ENCODE measurements around the gene DMPK. TPM values are rescaled to one million over a fixed set of nuclear protein-coding genes. Genes with fewer than 3 reads are reported as not detected.

Gene DMPK
- total and polyA plus RNA-seq, 9 of the 15 experiments (the other 6 are each of a cell fraction or from before 2014, with no cell fraction given): 0.24 to 31.3 (median 7.3) TPM

- Histone ChIP-seq H3K36me3 (ENCODE audit: control insufficient read depth, insufficient read depth, low read length) (peaks cover 34% of the 10 kb centered on the region; the same call in 2 of the 3 replicates), H3K4me3 (no peak overlapping the region), H3K4me1 (replicated peaks in 1 of 2; ENCODE audit: control insufficient read depth in 2 of 2, insufficient read depth in 2 of 2, low read length in 2 of 2) (peaks cover under 1 to 40% of the 10 kb centered on the region in 2 experiments; a peak in 4 of 5 replicates), H3K27ac (ENCODE audit: extremely low read depth, low read depth, low read length) (no peak overlapping the region), H3K9me1 (ENCODE audit: control insufficient read depth, insufficient read depth, low read length) (peaks cover 2% of the 10 kb centered on the region), H4K20me1 (replicated peaks; ENCODE audit: control insufficient read depth, insufficient read depth, low read length) (peaks cover 13% of the 10 kb centered on the region; the same call in 1 of the 2 replicates), H2AFZ (ENCODE audit: low read depth, low read length) (no peak overlapping the region), H3K9me3 (replicated peaks; ENCODE audit: control insufficient read depth, insufficient read depth, low read depth, low read length) (no peaks in the 10 kb centered on the region), H3K79me2 (ENCODE audit: control insufficient read depth, insufficient read depth, low read length) (no peaks in the 10 kb centered on the region), H3K4me2 (ENCODE audit: insufficient read depth, low read length) (no peak overlapping the region), H3K9ac (ENCODE audit: insufficient read depth in 1 of 2, low read depth in 2 of 2, low read length in 2 of 2) (no peak overlapping the region), H3K27me3 (ENCODE audit: control insufficient read depth in 2 of 2, insufficient read depth in 2 of 2, low read length in 2 of 2) (no peaks in the 10 kb centered on the region)
- WGBS (ENCODE audit: insufficient coverage, low coverage, missing lambda C conversion rate): 85% methylated on average over 10 of the region's 44 CpGs
- TF ChIP-seq NFXL1 (CRISPR knock-in tag; IDR thresholded peaks at IDR 0.05): no peak
- TF ChIP-seq MBD1 (CRISPR knock-in tag; IDR thresholded peaks at IDR 0.05): no peak
- TF ChIP-seq POLR2AphosphoS5 (IDR thresholded peaks at IDR 0.05; ENCODE audit: control insufficient read depth, insufficient read depth, low read depth, low read length): 0 out of 2 replicates have a peak, but pooled peaks have one; percentile 14
- TF ChIP-seq ZNF592 (IDR thresholded peaks at IDR 0.05): no peak
- no peak for TF ChIP-seq LARP7 (IDR thresholded peaks at IDR 0.05)
- no peak for TF ChIP-seq MAX (CRISPR knock-in tag; IDR thresholded peaks at IDR 0.05)
- no peak for TF ChIP-seq MYC (IDR thresholded peaks at IDR 0.05; ENCODE audit: low read depth, low read length)
- no peak for TF ChIP-seq MYC (CRISPR knock-in tag; IDR thresholded peaks at IDR 0.05; ENCODE audit: borderline replicate concordance, low read depth)
- no peak for TF ChIP-seq SMARCA5 (IDR thresholded peaks at IDR 0.05)
- TF ChIP-seq RBFOX2 (IDR thresholded peaks at IDR 0.05; ENCODE audit: low read depth, low read length): 0 out of 2 replicates have a peak, but pooled peaks have one; percentile 1
- TF ChIP-seq POLR3G (IDR thresholded peaks at IDR 0.05; ENCODE audit: extremely low read depth, insufficient read length, insufficient replicate concordance): no peak
- TF ChIP-seq ZNF76 (CRISPR knock-in tag; IDR thresholded peaks at IDR 0.05; ENCODE audit: borderline replicate concordance): no peak
- no peak for TF ChIP-seq FOXO4 (CRISPR knock-in tag; IDR thresholded peaks at IDR 0.05)
- ChIA-PET POLR2A (interaction anchor here (1.2 kb wide), 1 partner anchor 67 kb away, joined by 3 read pairs; no protein-coding TSS in a partner anchor), CTCF (ENCODE audit: low intra/inter-chr PET ratio) (interaction anchor here (2.0 to 3.3 kb wide), 2 partner anchors 68 to 262 kb away, joined by 16 to 56 read pairs; no protein-coding TSS in a partner anchor)
- ATAC-seq (no peak), DNase-seq (ENCODE audit: extremely low read depth in 1 of 4, low spot score in 3 of 4) (no peak), FAIRE-seq (no peak)
- intact Hi-C loops (cut with micrococcal nuclease) (loop anchor here (5.0 to 10.0 kb wide), 2 partner anchors 197 to 259 kb away; no protein-coding TSS in a partner anchor), in situ Hi-C loops (cut with MboI) (no loop called here)
- TSS peak; percentile 46 for BruUV-seq (replicated peaks)
These were observed 33.4 kb upstream of the DMPK start for GRCh38 chr19:45815481-45816216.

Data from K562 (cell line).